Neutrophil (primary cell): ENCODE data around the gene NAB2.

Experiments used
- H3K27ac ChIP-seq: fragments of 200-600 bp; sonication (generic); 2 replicates; pipeline ENCODE4 v1.5.1; 2016; ENCODE audit warnings: mild to moderate bottlenecking, moderate library complexity
- H3K27me3 ChIP-seq: fragments of 200-600 bp; sonication (generic); 2 replicates; pipeline ENCODE4 v1.6.0; 2016; ENCODE audit warnings: mild to moderate bottlenecking
- H3K36me3 ChIP-seq: fragments of 200-600 bp; sonication (generic); 2 replicates; pipeline ENCODE4 v1.5.1; 2017
- H3K4me1 ChIP-seq, 2 experiments: fragments of 200-600 bp in 1 of 2; sonication (generic) in 1 of 2; 1 replicate in 1 of 2; 2 replicates in 1 of 2; pipeline versions ENCODE4 v1.5.1 to v1.6.1; 2013 to 2016; ENCODE audit warnings: low read depth in 1 of 2, low read length in 1 of 2, mild to moderate bottlenecking in 1 of 2, moderate library complexity in 1 of 2; ENCODE audit not compliant: control insufficient read depth in 1 of 2, insufficient read depth in 1 of 2
- H3K4me3 ChIP-seq, 2 experiments: fragments of 200-600 bp in 1 of 2; sonication (generic) in 1 of 2; 1 replicate in 1 of 2; 2 replicates in 1 of 2; pipeline ENCODE4 v1.5.1; 2013 to 2016; ENCODE audit warnings: low read depth in 1 of 2, low read length in 1 of 2, mild to moderate bottlenecking in 1 of 2, moderate library complexity in 1 of 2
- H3K9me3 ChIP-seq: fragments of 200-600 bp; sonication (generic); 2 replicates; pipeline ENCODE4 v1.5.1; 2016
- TF ChIP-seq, protein P1 (sequence below): fragments of 200-600 bp; sonication (generic); IDR thresholded peaks from 2 replicates; pipeline ENCODE4 v1.5.1; 2016; ENCODE audit warnings: antibody characterized with exemption

The NAB2 gene

DNA sequence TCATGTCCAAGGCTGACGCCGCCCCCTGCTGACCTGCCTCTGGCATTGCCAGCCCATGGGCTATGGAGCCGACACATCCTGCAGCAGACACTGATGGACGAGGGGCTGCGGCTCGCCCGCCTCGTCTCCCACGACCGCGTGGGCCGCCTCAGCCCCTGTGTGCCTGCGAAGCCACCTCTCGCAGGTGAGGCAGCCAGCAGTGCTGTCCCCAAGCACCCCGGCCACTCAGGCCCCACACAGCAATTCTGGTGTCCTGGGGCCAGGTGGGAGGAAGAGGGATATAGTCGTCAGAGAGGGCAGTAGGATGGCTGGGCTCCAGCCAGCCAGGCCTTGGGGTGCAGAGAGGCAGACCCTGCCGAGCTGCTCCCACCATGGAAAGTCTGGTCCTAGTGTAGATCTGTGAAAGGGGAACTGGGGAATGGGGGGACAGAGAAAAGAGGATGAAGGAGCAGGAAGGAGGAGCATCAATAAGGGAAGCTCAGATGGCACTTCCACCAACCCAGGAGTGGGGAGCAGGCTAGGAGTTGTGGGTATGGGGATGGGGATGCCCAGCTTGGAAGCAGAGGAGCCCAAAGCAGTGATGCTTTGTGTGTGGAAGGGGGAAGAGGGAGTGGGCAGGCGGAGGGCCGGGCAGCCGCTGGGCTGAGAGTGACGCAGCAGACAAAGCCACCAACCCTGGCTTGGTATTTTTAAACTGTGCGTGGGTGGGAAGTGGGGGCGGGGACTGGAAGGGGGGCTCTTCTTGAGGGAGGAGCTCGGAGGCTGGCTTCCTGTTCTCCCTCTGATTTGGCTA is 4.7 kb downstream of the NAB2 start:
- peaks cover 5% of the 10 kb centered on the region for H3K9me3 ChIP-seq
- peak overlapping the region; percentile 55 for H3K27ac ChIP-seq
- peaks cover 12 to 22% of the 10 kb centered on the region in 2 experiments for H3K4me1 ChIP-seq
- TF ChIP-seq, protein P1, sequence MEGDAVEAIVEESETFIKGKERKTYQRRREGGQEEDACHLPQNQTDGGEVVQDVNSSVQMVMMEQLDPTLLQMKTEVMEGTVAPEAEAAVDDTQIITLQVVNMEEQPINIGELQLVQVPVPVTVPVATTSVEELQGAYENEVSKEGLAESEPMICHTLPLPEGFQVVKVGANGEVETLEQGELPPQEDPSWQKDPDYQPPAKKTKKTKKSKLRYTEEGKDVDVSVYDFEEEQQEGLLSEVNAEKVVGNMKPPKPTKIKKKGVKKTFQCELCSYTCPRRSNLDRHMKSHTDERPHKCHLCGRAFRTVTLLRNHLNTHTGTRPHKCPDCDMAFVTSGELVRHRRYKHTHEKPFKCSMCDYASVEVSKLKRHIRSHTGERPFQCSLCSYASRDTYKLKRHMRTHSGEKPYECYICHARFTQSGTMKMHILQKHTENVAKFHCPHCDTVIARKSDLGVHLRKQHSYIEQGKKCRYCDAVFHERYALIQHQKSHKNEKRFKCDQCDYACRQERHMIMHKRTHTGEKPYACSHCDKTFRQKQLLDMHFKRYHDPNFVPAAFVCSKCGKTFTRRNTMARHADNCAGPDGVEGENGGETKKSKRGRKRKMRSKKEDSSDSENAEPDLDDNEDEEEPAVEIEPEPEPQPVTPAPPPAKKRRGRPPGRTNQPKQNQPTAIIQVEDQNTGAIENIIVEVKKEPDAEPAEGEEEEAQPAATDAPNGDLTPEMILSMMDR, result peak; percentile 54
- H3K36me3 ChIP-seq, result peaks cover 40% of the 10 kb centered on the region
- H3K27me3 ChIP-seq, result peaks cover 24% of the 10 kb centered on the region
- no peak overlapping the region for H3K4me3 ChIP-seq

DNA sequence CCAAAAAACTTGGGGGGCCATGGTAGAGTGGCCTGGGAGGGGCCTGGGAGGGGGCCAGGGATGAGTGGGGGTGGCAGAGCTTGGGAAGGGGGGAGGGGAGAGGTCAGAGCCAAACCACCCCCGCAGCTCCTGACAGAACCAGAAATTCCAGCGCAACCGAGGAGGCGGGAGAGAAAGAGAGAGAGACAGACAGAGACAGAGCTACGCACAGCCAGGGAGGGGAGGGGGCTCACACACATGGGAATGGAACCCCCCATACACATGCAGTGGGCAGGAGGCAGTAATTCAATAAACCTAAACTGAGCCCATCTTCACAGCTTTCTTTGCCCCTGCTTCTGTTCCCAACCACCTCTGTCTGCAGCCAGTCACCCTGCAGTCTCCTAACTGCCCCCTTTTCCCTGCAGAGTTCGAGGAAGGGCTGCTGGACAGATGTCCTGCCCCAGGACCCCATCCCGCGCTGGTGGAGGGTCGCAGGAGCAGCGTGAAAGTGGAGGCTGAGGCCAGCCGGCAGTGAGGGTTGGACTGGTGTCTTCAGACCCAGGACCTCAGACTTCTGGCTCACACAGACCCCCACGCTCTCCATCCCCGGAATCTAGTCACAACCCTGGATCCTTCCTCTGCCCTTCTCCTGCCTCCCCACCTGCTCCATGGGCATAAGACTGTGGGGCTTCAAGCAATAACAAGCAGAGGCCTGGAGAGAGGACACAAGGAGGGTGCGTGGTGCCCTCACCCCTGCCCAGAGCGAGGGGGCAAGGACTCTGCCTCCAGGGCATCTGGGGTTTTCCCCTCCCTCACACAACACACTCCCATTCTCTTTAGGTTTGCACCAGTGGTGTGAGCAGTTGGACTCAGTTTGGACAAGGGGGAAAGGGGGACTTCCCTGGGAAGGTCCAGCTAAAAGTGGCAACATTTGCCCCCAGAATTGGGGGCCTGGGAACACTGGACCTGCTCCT is 5.6 kb downstream of the NAB2 start:
- Histone ChIP-seq H3K36me3 (peaks cover 49% of the 10 kb centered on the region), H3K4me3 (no peak overlapping the region), H3K27me3 (peaks cover 17% of the 10 kb centered on the region), H3K4me1 (peaks cover 6 to 14% of the 10 kb centered on the region in 2 experiments), H3K27ac (peak overlapping the region; percentile 55), H3K9me3 (peaks cover 8% of the 10 kb centered on the region)
- TF ChIP-seq, protein P1, result no peak

DNA sequence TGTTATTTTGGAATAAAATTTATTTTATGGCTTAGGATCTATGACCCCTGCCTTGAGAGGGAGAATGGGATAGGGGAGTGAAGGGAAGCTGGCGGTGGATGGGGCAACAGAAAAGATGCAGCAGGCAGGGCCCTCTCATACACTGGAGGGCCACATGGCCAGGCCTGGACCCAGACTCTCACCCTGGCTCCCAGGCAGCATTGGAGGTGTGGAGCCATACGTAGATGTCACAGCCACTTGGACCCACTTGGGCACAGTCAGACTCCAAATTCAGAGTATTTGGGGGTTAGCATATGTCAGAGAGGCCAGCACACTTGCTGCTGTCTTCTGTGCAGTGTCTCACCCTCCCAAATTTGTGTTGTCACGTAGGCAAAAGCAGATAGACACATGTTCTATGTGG is 6.5 kb downstream of the NAB2 start:
- Histone ChIP-seq H3K27ac (peak overlapping the region; percentile 19), H3K36me3 (peaks cover 58% of the 10 kb centered on the region), H3K4me3 (no peak overlapping the region)

DNA sequence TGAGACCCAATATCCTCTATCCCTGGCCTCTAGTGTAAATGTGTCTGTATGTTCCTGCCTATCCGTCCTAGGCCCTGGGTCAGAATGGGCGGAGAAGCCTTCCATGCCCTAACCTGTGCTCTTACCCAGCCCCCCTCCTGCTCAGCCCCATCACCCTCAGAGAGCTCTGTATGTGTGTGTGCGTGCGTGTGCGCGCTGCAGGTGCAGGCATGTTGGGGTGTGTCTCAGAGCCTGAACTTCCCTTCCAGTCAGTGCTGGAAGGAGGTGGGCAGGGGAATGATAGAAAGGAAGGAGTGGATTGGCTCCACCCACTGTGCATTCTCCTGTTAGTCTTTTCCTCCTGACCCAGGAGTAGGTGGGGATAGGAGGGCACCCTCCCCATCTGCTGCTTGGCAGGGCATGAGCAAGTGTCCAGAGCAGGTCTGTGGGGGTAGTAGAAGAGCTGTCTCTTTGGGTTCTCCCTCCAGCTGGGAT is 7.2 kb downstream of the NAB2 start:
- peak overlapping the region; percentile 19 for H3K27ac ChIP-seq
- peaks cover under 1% of the 10 kb centered on the region for H3K27me3 ChIP-seq
- H3K4me3 ChIP-seq, result no peak overlapping the region
- peaks cover 0 to 7% of the 10 kb centered on the region in 2 experiments for H3K4me1 ChIP-seq
- TF ChIP-seq, protein P1, result no peak
- H3K9me3 ChIP-seq, result peaks cover 8% of the 10 kb centered on the region
- H3K36me3 ChIP-seq, result peaks cover 65% of the 10 kb centered on the region

More for the DNA sequence above, 6.5 kb downstream of the NAB2 start:
- peaks cover 0 to 7% of the 10 kb centered on the region in 2 experiments for H3K4me1 ChIP-seq
- TF ChIP-seq, protein P1, result no peak
- peaks cover 7% of the 10 kb centered on the region for H3K27me3 ChIP-seq
- H3K9me3 ChIP-seq, result peaks cover 8% of the 10 kb centered on the region

GRCh38 chr12:57096748-57097553 is 8.0 kb downstream of the NAB2 start:
- TF ChIP-seq, protein P1, result no peak
- Histone ChIP-seq H3K4me3 (no peak overlapping the region), H3K4me1 (peaks cover 6 to 14% of the 10 kb centered on the region in 2 experiments), H3K27me3 (no peaks in the 10 kb centered on the region), H3K36me3 (peaks cover 73% of the 10 kb centered on the region), H3K9me3 (peaks cover 8% of the 10 kb centered on the region), H3K27ac (peak overlapping the region; percentile 19)
